GM19193 (cell line): Measurements from ENCODE around the gene KCNG1.

Experiments
- POLR2A ChIP-seq: IDR thresholded peaks from 4 replicates; pipeline ENCODE4 v1.6.1; 2011; ENCODE audit not compliant: insufficient read depth, insufficient read length; ENCODE audit errors: extremely low read depth

The KCNG1 gene

DNA sequence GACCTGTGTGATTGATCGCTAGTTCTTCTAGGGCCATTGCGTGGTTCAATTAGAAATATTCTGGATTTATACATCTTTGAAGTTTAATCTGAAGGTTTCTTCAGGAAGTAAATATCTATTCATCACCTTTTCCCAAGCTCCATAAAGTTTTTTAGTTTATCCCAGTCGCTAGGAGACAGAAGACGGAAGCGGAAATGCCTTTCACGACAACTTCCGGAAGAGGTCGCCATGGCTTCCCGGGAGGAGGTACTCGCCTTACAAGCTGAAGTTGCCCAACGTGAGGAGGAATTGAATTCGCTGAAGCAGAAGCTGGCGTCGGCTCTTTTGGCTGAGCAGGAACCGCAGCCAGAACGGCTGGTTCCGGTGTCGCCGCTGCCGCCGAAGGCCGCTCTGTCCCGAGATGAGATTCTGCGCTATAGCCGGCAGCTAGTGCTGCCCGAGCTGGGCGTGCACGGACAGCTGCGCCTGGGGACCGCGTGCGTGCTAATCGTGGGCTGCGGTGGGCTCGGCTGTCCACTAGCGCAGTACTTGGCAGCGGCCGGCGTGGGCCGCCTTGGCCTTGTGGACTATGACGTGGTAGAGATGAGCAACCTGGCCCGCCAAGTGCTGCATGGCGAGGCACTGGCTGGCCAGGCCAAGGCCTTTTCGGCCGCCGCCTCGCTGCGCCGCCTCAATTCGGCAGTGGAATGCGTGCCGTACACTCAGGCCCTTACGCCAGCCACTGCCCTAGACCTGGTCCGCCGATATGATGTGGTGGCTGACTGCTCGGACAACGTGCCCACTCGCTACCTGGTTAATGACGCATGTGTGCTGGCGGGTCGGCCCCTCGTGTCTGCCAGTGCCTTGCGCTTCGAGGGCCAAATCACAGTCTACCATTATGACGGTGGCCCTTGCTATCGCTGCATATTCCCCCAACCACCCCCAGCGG lies 64.0 kb downstream of the KCNG1 start, which contains the start of gene MOCS3:
MOCS3 (plus strand) TSS at position 204 of the 928 bp plus-strand sequence; CDS start at position 229, 25 bp downstream.
- TF ChIP-seq POLR2A, result no peak

DNA sequence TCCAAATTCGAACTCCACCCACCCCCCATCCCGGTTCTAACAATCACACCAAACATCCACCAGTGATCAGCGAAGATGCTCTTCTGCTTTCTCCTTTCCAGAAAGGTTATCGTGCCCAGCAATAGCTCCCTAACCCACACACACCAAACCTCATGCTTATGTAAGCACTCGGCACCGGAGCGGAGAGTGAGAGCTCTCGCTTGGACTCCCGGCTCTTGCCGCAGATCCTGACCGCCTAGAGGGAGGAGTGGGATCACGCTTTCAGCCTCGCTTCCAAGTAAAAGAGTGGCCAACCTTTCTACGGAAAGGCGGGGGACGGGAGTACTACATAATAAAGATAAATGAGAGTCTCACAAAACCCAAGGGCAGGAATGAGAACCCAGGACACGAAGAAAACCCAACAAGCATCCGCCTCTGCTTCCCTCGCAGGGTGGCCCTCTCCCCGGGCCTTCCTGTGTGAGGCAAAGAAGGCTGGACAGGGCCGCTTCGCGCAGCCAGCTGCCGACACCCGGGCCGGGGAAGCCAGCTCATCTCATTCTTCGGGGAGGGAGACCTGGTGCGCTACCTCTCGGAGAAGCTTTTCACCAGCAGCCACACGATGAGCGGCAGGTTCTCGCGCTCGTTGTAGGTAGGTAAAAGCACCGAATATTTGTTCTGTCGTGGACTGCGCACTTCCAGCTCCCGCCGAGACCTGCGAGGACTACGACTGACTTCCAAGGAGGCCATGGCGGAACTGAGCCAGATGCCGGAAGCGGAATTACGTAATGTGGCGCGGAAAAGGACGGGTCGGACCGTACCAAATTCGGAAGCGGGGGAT lies 64.9 kb downstream of the KCNG1 start, which contains the start of gene DPM1:
DPM1 (minus strand) TSS at position 735 of the 817 bp plus-strand sequence; CDS start at position 726, 9 bp downstream.
- peak; percentile 98 for TF ChIP-seq POLR2A

DNA sequence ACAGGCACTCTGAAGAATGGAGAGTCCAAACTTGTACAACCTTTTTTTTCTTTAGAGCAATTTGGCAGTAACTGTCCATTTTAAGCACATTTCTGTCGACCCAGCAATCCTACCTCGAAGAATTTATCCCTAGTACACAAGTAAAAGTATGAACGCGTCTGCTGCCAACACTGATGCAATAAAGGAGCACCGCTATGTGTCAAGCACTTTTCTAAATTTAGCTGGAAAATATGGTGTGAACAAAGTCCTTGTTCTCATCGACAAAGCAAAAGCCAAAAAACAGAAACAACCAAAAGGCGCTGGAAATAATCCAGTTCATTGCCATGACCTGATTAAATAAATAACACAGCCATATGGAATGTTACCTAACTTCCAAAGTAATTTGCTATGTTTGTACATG lies 65.6 kb downstream of the KCNG1 start:
- TF ChIP-seq POLR2A, result no peak

DNA sequence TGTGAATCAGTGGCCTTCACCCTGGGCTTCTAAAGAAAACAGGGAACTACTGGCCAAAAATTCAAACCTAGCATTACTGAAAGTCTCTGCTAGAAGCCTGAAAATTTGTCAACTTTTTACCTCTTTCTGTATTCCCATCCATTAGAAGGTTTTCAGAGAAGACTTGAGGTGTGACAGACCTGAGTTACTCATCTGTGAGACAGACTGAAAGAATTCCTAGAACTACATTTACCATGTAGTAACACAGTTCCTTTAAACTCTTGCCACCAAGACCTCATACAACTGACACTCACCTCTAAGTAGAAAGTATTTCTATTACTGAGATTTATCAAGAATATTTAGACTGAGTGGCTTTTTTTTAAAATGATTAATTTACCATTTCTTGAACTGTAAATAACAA lies 69.1 kb downstream of the KCNG1 start:
- TF ChIP-seq POLR2A, result no peak
